ENCODE measurements around the gene TRIM31. TPM values are rescaled to one million over a fixed set of nuclear protein-coding genes. Genes with fewer than 3 reads are reported as not detected.

Gene TRIM31
- total RNA-seq, 2 experiments from 2014 or later, result not detected

- Histone ChIP-seq H3K4me1 (ENCODE audit: insufficient read depth, low read length, poor library complexity, severe bottlenecking) (peaks cover 11% of the 10 kb centered on the region), H2AFZ (ENCODE audit: low read length) (no peak overlapping the region), H3K4me3 (ENCODE audit: low read depth, low read length, poor library complexity, severe bottlenecking) (no peak overlapping the region), H3K9me3 (ENCODE audit: low read length) (no peaks in the 10 kb centered on the region), H3K36me3 (ENCODE audit: insufficient read depth, low read length) (peaks cover 15% of the 10 kb centered on the region; the same call in 1 of the 2 replicates), H4K20me1 (ENCODE audit: insufficient read depth, low read length) (no peaks in the 10 kb centered on the region), H3K27ac (ENCODE audit: low read depth, low read length, poor library complexity, severe bottlenecking) (no peak overlapping the region), H3K4me2 (ENCODE audit: low read length) (no peak overlapping the region), H3K9me2 (ENCODE audit: insufficient read depth, low read length) (no peaks in the 10 kb centered on the region), H3K79me2 (ENCODE audit: insufficient read depth, low read depth, low read length) (peaks cover 12% of the 10 kb centered on the region)
- BruUV-seq (replicated peaks), result no TSS peak
- ChIA-PET POLR2A (no interaction called here), CTCF (ENCODE audit: unreplicated experiment) (no interaction called here)
- intact Hi-C loops (cut with micrococcal nuclease; ENCODE audit: unreplicated experiment), result no loop called here
- no peak for TF ChIP-seq EZH2phosphoT487 (IDR thresholded peaks at IDR 0.05; ENCODE audit: borderline replicate concordance, low read depth, low read length)
- TF ChIP-seq, protein P1, sequence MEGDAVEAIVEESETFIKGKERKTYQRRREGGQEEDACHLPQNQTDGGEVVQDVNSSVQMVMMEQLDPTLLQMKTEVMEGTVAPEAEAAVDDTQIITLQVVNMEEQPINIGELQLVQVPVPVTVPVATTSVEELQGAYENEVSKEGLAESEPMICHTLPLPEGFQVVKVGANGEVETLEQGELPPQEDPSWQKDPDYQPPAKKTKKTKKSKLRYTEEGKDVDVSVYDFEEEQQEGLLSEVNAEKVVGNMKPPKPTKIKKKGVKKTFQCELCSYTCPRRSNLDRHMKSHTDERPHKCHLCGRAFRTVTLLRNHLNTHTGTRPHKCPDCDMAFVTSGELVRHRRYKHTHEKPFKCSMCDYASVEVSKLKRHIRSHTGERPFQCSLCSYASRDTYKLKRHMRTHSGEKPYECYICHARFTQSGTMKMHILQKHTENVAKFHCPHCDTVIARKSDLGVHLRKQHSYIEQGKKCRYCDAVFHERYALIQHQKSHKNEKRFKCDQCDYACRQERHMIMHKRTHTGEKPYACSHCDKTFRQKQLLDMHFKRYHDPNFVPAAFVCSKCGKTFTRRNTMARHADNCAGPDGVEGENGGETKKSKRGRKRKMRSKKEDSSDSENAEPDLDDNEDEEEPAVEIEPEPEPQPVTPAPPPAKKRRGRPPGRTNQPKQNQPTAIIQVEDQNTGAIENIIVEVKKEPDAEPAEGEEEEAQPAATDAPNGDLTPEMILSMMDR (conservative IDR thresholded peaks at IDR 0.05; ENCODE audit: low read length), result no peak
- DNase-seq (ENCODE audit: low spot score), result no peak
Measured at GRCh38 chr6:30055513-30055912, 57.4 kb downstream of the TRIM31 start.

GRCh38 chr6:30053682-30054081 is 59.2 kb downstream of the TRIM31 start:
- POLR2A ChIA-PET, result interaction anchor here (0.6 kb wide), 1 partner anchor 30 kb away, joined by 3 read pairs; no protein-coding TSS in a partner anchor
- CTCF ChIA-PET (ENCODE audit: unreplicated experiment), result no interaction called here
- intact Hi-C loops (cut with micrococcal nuclease; ENCODE audit: unreplicated experiment), result no loop called here
- Histone ChIP-seq H3K4me2 (ENCODE audit: low read length) (no peak overlapping the region), H4K20me1 (ENCODE audit: insufficient read depth, low read length) (no peaks in the 10 kb centered on the region), H2AFZ (ENCODE audit: low read length) (no peak overlapping the region), H3K9me2 (ENCODE audit: insufficient read depth, low read length) (no peaks in the 10 kb centered on the region), H3K36me3 (ENCODE audit: insufficient read depth, low read length) (peaks cover 15% of the 10 kb centered on the region; the same call in 1 of the 2 replicates), H3K4me3 (ENCODE audit: low read depth, low read length, poor library complexity, severe bottlenecking) (no peak overlapping the region), H3K79me2 (ENCODE audit: insufficient read depth, low read depth, low read length) (no peaks in the 10 kb centered on the region), H3K27ac (ENCODE audit: low read depth, low read length, poor library complexity, severe bottlenecking) (no peak overlapping the region), H3K9me3 (ENCODE audit: low read length) (no peaks in the 10 kb centered on the region), H3K4me1 (ENCODE audit: insufficient read depth, low read length, poor library complexity, severe bottlenecking) (no peaks in the 10 kb centered on the region)
- BruUV-seq (replicated peaks), result no TSS peak
- no peak for TF ChIP-seq EZH2phosphoT487 (IDR thresholded peaks at IDR 0.05; ENCODE audit: borderline replicate concordance, low read depth, low read length)
- TF ChIP-seq, protein P1 (conservative IDR thresholded peaks at IDR 0.05; ENCODE audit: low read length), result no peak
- DNase-seq (ENCODE audit: low spot score), result no peak

Small RNAs within 50 kb of the gene (small RNA-seq; reads per million reads assigned to genes)
- gene RF00554 (not detected), gene RF02219 (not detected), gene RF02220 (not detected)

Other genes with a start within 250 kb of the TRIM31 start
- gene HLA-A, start 170.6 kb downstream of the TRIM31 start, total RNA-seq (2014; rRNA removed; shearing (Covaris generic)), result 672 and 804 TPM in 2 replicates
- 393 and 415 TPM in 2 replicates for gene HLA-A, start 170.6 kb downstream of the TRIM31 start, total RNA-seq (2022)
- 60.5 and 67.5 TPM in 2 replicates for gene POLR1H, start 51.8 kb downstream of the TRIM31 start, total RNA-seq (2014; rRNA removed; shearing (Covaris generic))
- gene POLR1H, start 51.8 kb downstream of the TRIM31 start, total RNA-seq (2022), result 39.3 and 43.1 TPM in 2 replicates
- 30.6 and 35.6 TPM in 2 replicates for gene PPP1R11, start 45.9 kb downstream of the TRIM31 start, total RNA-seq (2014; rRNA removed; shearing (Covaris generic))
- 36.5 and 40.1 TPM in 2 replicates for gene PPP1R11, start 45.9 kb downstream of the TRIM31 start, total RNA-seq (2022)
- gene RNF39, start 37.3 kb downstream of the TRIM31 start, total RNA-seq (2014; rRNA removed; shearing (Covaris generic)), result not detected in 2 replicates
- gene RNF39, start 37.3 kb downstream of the TRIM31 start, total RNA-seq (2022), result not detected in 2 replicates
- not detected in 2 replicates for gene TRIM40, start 23.1 kb upstream of the TRIM31 start, total RNA-seq (2014; rRNA removed; shearing (Covaris generic))
- gene TRIM40, start 23.1 kb upstream of the TRIM31 start, total RNA-seq (2022), result not detected in 2 replicates
- not detected in 2 replicates for gene TRIM10, start 48.1 kb upstream of the TRIM31 start, total RNA-seq (2014; rRNA removed; shearing (Covaris generic))
- gene TRIM10, start 48.1 kb upstream of the TRIM31 start, total RNA-seq (2022), result not detected in 2 replicates
- gene TRIM15, start 50.5 kb upstream of the TRIM31 start, total RNA-seq (2014; rRNA removed; shearing (Covaris generic)), result not detected in 2 replicates
- gene TRIM15, start 50.5 kb upstream of the TRIM31 start, total RNA-seq (2022), result not detected in 2 replicates
- gene TRIM26, start 100.3 kb upstream of the TRIM31 start, total RNA-seq (2014; rRNA removed; shearing (Covaris generic)), result 53.2 and 55.0 TPM in 2 replicates
- 53.3 and 55.5 TPM in 2 replicates for gene TRIM26, start 100.3 kb upstream of the TRIM31 start, total RNA-seq (2022)
- 10.9 and 11.4 TPM in 2 replicates for gene TRIM39, start 213.8 kb upstream of the TRIM31 start, total RNA-seq (2014; rRNA removed; shearing (Covaris generic))
- gene TRIM39, start 213.8 kb upstream of the TRIM31 start, total RNA-seq (2022), result 13.8 and 17.0 TPM in 2 replicates
- 77.3 and 88.1 TPM in 2 replicates for gene RPP21, start 232.1 kb upstream of the TRIM31 start, total RNA-seq (2014; rRNA removed; shearing (Covaris generic))
- gene RPP21, start 232.1 kb upstream of the TRIM31 start, total RNA-seq (2022), result 50.4 and 51.4 TPM in 2 replicates

All from OCI-LY7 (cell line).